ENCODE data around the gene GALNT2. TPM values are rescaled to one million over a fixed set of nuclear protein-coding genes. Genes with fewer than 3 reads are reported as not detected.

Gene GALNT2
- total RNA-seq, 2 donors from 2014 or later: 47.4 to 67.3 TPM

DNA sequence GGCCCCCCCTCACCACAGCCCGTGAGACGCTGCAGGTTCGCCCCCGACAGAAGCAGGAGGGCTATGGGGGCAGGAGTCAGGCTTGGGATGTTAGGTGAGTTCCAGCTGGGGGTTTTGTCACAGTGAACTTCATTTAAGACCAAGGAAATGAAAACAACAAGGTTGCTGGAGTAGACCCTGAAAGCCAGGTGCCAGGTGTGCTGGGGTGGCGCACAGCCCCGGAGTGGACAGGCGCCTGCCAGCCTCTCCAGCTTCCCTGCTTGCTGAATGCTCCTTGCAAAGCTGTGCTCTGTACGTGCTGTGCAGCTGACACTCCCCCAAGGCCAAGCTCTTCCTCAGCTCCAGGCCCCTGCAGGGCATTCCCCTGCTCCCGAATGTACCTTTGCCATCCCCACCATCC is 256.6 kb downstream of the GALNT2 start:
- H3K27me3 ChIP-seq: no peaks in the 10 kb centered on the region
- H3K36me3 ChIP-seq: no peaks in the 10 kb centered on the region
- DNase-seq: no peak
- TF ChIP-seq, protein P1, sequence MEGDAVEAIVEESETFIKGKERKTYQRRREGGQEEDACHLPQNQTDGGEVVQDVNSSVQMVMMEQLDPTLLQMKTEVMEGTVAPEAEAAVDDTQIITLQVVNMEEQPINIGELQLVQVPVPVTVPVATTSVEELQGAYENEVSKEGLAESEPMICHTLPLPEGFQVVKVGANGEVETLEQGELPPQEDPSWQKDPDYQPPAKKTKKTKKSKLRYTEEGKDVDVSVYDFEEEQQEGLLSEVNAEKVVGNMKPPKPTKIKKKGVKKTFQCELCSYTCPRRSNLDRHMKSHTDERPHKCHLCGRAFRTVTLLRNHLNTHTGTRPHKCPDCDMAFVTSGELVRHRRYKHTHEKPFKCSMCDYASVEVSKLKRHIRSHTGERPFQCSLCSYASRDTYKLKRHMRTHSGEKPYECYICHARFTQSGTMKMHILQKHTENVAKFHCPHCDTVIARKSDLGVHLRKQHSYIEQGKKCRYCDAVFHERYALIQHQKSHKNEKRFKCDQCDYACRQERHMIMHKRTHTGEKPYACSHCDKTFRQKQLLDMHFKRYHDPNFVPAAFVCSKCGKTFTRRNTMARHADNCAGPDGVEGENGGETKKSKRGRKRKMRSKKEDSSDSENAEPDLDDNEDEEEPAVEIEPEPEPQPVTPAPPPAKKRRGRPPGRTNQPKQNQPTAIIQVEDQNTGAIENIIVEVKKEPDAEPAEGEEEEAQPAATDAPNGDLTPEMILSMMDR (IDR thresholded peaks at IDR 0.05): no peak
- no peaks in the 10 kb centered on the region for H3K4me1 ChIP-seq
- no peak overlapping the region for H3K4me3 ChIP-seq
- no peak overlapping the region for H3K9ac ChIP-seq (ENCODE audit: low read depth in 2 of 2, low read length in 2 of 2)
- no peaks in the 10 kb centered on the region for H3K9me3 ChIP-seq
- intact Hi-C loops (cut with DNase I): no loop called here
- H3K27ac ChIP-seq: no peak overlapping the region

DNA sequence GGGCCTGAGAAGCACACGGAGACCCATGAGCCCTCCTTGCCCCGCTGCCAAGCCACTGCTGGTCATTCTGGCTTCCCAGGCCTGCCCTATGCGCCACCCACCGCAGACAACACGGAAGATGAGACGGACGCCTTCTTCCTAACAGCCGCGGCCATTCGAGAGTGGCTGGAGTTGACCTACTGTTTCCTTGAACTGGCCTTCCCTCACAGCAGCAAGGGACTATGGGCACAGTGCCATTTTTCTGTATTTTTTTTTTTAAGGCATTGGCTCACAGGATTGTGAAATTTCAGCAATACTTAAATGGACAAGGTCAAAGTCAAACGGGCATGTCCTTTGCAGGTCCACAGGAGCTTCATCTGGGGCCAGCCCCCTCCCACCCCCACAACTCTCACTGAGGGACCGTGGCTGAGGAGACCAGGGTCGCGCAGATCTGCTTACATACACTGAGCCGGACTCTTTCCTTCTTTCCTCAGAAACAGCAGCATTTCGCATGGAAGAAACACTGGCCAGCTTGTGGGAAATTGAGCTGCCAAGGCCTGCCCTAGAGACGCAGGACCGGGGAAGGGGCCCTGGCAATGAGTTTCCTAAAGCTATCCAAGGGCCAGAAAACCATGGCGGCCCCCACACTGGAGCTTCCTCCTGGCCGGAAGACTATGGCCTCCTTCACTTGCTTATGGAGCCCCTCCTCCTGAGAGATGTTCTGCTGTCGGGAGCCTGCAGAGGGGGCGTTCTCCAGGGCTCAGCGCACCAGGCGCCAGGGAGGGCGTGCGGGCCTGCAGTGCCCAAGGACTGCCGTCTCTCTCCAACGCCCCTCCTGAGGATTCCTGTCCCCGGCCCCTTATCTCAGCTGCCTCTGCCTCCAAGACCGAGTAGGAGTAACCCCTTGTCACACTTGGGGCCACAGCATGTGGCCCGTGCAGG is 260.2 kb downstream of the GALNT2 start:
- H3K9ac ChIP-seq (ENCODE audit: low read depth in 2 of 2, low read length in 2 of 2): no peak overlapping the region
- H3K27me3 ChIP-seq: no peaks in the 10 kb centered on the region
- no peaks in the 10 kb centered on the region for H3K4me1 ChIP-seq
- H3K9me3 ChIP-seq: no peaks in the 10 kb centered on the region
- no peak for DNase-seq
- H3K36me3 ChIP-seq: no peaks in the 10 kb centered on the region
- no peak overlapping the region for H3K4me3 ChIP-seq
- H3K27ac ChIP-seq: no peak overlapping the region
- TF ChIP-seq, protein P1 (IDR thresholded peaks at IDR 0.05): no peak
- intact Hi-C loops (cut with DNase I): no loop called here

DNA sequence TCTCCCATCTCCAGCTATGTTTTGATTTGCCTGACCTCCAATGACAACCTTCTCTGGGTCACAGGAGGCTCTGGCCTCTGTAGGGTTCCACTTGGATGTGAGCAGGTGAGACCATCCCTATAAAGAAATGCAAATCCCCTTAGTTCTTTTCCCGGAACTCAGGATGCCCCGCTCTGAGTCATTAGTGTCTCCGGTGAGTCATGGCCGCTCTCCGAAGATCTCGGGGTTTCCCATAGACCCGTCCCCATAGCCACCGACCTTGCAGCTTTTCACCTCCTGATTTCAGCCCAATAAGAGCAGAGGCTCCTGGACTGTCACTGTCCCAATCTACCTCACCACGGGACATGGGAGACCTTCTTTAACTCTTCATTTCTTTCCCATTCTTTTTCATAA is 260.9 kb downstream of the GALNT2 start:
- Histone ChIP-seq H3K27ac (no peak overlapping the region), H3K4me3 (no peak overlapping the region), H3K9me3 (no peaks in the 10 kb centered on the region), H3K4me1 (no peaks in the 10 kb centered on the region), H3K36me3 (no peaks in the 10 kb centered on the region), H3K9ac (ENCODE audit: low read depth in 2 of 2, low read length in 2 of 2) (no peak overlapping the region), H3K27me3 (no peaks in the 10 kb centered on the region)
- TF ChIP-seq, protein P1 (IDR thresholded peaks at IDR 0.05): no peak
- intact Hi-C loops (cut with DNase I): no loop called here
- DNase-seq: no peak

DNA sequence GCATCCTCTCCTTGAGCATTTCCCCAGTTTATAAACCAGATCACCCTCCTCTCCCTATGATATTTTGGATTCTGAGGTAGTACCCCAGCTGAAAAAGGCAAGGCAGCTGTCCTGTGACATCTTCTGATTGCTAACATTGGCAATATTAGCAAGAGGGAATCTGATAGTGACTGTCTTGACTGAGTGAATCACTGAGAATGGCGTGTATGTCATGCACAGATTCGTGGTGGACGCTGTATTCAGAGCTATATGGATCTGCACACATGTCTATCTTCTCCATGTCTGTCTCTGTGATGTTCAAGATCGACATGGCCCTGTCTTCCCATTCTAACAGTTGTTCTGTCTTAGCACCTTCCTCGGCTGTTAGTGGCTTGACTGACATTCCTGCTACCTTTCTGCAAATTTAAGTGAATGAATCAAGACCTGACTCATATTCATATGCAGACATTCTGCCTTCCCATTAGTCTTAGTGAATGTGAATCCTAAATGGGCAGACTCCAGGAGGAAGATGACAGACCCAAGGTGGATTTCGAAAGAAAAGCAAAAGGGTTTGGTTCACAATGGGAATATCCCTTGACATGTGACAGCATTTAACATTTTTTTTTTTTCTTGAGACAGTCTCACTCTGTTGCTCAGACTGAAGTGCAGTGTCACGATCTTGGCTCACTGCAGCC is 261.4 kb downstream of the GALNT2 start:
- intact Hi-C loops (cut with DNase I): no loop called here
- H3K27me3 ChIP-seq: no peaks in the 10 kb centered on the region
- no peaks in the 10 kb centered on the region for H3K9me3 ChIP-seq
- TF ChIP-seq, protein P1 (IDR thresholded peaks at IDR 0.05): no peak
- no peak overlapping the region for H3K9ac ChIP-seq (ENCODE audit: low read depth in 2 of 2, low read length in 2 of 2)
- H3K36me3 ChIP-seq: no peaks in the 10 kb centered on the region
- no peak overlapping the region for H3K4me3 ChIP-seq
- no peak for DNase-seq
- H3K27ac ChIP-seq: no peak overlapping the region
- H3K4me1 ChIP-seq: no peaks in the 10 kb centered on the region

DNA sequence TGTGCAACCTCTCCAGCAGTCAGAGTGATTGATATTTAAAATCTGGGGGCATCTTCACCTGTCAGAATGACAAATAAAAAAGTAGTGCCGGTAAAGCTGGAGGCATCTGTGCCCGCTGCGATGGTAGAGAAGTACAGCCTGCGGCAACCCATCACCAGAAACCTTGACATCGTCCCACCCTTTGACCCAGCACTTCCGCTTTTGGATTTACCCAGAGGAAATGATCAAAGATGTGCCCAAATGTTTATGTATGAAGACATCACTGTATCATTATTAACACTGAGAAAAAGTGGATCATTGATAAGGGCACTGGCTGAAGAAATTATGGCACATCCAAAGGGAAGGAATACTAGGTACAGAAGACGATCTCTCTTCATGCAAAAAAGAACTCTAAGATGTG is 263.1 kb downstream of the GALNT2 start:
- TF ChIP-seq, protein P1 (IDR thresholded peaks at IDR 0.05): no peak
- Histone ChIP-seq H3K27me3 (no peaks in the 10 kb centered on the region), H3K9me3 (no peaks in the 10 kb centered on the region), H3K36me3 (no peaks in the 10 kb centered on the region), H3K4me1 (no peaks in the 10 kb centered on the region), H3K27ac (no peak overlapping the region), H3K9ac (ENCODE audit: low read depth in 2 of 2, low read length in 2 of 2) (no peak overlapping the region), H3K4me3 (no peak overlapping the region)
- intact Hi-C loops (cut with DNase I): no loop called here
- no peak for DNase-seq

Measured in colonic mucosa (tissue), 4 donors.